Stimulated activated CD8-positive, alpha-beta memory T cell treated with anti-CD3 and anti-CD28 coated beads, Interleukin-7, amount 100 ng/mL, for 1 hour (primary cell): ENCODE results near the gene ARFGAP3.
"Not testable (repeated sequence)": the region's sequence is repeated elsewhere in the genome, so short reads cannot be mapped to it uniquely, and the experiment has no call there.

ENCODE experiments used
- DNase-seq, 2 donors: peaks; one replicate each; pipeline ENCODE4 v3.0.0-alpha.2; 2020; ENCODE audit warnings: low read depth in 2 of 2

Gene ARFGAP3

GRCh38 chr22:42794551-42795510 lies 62.2 kb downstream of the ARFGAP3 start:
- no peak for DNase-seq

GRCh38 chr22:42793848-42794405 lies 63.1 kb downstream of the ARFGAP3 start:
- DNase-seq: no peak

- no peak for DNase-seq
Observed at GRCh38 chr22:42792909-42793847, 63.9 kb downstream of the ARFGAP3 start.

GRCh38 chr22:42792453-42792908 lies 64.6 kb downstream of the ARFGAP3 start:
- DNase-seq: no peak

- DNase-seq: no peak
Observed at GRCh38 chr22:42791721-42792452, 65.2 kb downstream of the ARFGAP3 start.

- DNase-seq: no peak
Observed at GRCh38 chr22:42788466-42788865, 68.6 kb downstream of the ARFGAP3 start.

- no peak for DNase-seq
Observed at GRCh38 chr22:42788021-42788420, 69.1 kb downstream of the ARFGAP3 start.

GRCh38 chr22:42787357-42787736 lies 69.7 kb downstream of the ARFGAP3 start:
- no peak for DNase-seq

- DNase-seq: no peak
Observed at GRCh38 chr22:42786606-42787356, 70.3 kb downstream of the ARFGAP3 start.

GRCh38 chr22:42785706-42786499 lies 71.2 kb downstream of the ARFGAP3 start:
- no peak for DNase-seq

GRCh38 chr22:42782306-42782705 lies 74.8 kb downstream of the ARFGAP3 start:
- not testable (repeated sequence) for DNase-seq

GRCh38 chr22:42780070-42780540 lies 77.0 kb downstream of the ARFGAP3 start:
- no peak for DNase-seq

- DNase-seq: no peak
Observed at GRCh38 chr22:42777126-42777525, 79.9 kb downstream of the ARFGAP3 start.

- DNase-seq: no peak
Observed at GRCh38 chr22:42773167-42773566, 83.9 kb downstream of the ARFGAP3 start.

- no peak for DNase-seq
Observed at GRCh38 chr22:42772647-42773046, 84.4 kb downstream of the ARFGAP3 start.

- DNase-seq: no peak
Observed at GRCh38 chr22:42770941-42771647, 86.0 kb downstream of the ARFGAP3 start.

GRCh38 chr22:42770448-42770726 lies 86.7 kb downstream of the ARFGAP3 start:
- DNase-seq: no peak

- no peak for DNase-seq
Observed at GRCh38 chr22:42769574-42770447, 87.3 kb downstream of the ARFGAP3 start.
